PC-9 (cell line): ENCODE data around the gene NXN.

Source experiments
- EZH2 ChIP-seq: fragments of 200-600 bp; sonication (generic); IDR thresholded peaks from 2 replicates; pipeline ENCODE4 v1.8.0; 2017; ENCODE audit warnings: antibody characterized with exemption, low read depth
- TF ChIP-seq, protein P1 (sequence below): fragments of 200-600 bp; sonication (generic); conservative IDR thresholded peaks from 2 replicates; pipeline ENCODE4 v1.6.1; 2017; ENCODE audit warnings: mixed run types, antibody characterized with exemption, mild to moderate bottlenecking, moderate library complexity

DNA sequence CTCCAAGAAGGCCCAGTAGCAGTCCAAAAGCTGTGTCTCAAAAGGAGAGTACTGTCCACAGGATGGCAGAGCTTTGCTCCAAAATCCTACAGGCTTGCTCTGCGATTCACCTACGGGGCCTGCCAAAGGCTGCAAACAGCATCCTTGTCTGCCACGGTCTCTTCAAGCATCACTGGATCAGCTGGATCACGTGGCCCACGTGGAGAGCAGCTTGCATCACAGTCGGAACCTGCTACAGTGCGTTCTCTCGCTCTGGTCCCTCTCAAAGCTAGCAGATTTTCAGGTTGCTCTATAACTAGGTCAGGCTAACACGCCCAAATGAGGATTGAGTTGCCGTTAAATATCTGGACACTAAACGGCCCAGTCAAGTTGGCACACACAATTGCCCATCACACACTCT, 9.0 kb upstream of the NXN start:
- TF ChIP-seq EZH2 = no peak
- TF ChIP-seq, protein P1, sequence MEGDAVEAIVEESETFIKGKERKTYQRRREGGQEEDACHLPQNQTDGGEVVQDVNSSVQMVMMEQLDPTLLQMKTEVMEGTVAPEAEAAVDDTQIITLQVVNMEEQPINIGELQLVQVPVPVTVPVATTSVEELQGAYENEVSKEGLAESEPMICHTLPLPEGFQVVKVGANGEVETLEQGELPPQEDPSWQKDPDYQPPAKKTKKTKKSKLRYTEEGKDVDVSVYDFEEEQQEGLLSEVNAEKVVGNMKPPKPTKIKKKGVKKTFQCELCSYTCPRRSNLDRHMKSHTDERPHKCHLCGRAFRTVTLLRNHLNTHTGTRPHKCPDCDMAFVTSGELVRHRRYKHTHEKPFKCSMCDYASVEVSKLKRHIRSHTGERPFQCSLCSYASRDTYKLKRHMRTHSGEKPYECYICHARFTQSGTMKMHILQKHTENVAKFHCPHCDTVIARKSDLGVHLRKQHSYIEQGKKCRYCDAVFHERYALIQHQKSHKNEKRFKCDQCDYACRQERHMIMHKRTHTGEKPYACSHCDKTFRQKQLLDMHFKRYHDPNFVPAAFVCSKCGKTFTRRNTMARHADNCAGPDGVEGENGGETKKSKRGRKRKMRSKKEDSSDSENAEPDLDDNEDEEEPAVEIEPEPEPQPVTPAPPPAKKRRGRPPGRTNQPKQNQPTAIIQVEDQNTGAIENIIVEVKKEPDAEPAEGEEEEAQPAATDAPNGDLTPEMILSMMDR = no peak
